NCI-H446 (cell line): ENCODE measurements around the gene CBLN3.

Experiments
- DNase-seq, 2 experiments: peaks; one replicate each; lab custom pipeline; 2025; lab: John Stamatoyannopoulos, UW

The CBLN3 gene

DNA sequence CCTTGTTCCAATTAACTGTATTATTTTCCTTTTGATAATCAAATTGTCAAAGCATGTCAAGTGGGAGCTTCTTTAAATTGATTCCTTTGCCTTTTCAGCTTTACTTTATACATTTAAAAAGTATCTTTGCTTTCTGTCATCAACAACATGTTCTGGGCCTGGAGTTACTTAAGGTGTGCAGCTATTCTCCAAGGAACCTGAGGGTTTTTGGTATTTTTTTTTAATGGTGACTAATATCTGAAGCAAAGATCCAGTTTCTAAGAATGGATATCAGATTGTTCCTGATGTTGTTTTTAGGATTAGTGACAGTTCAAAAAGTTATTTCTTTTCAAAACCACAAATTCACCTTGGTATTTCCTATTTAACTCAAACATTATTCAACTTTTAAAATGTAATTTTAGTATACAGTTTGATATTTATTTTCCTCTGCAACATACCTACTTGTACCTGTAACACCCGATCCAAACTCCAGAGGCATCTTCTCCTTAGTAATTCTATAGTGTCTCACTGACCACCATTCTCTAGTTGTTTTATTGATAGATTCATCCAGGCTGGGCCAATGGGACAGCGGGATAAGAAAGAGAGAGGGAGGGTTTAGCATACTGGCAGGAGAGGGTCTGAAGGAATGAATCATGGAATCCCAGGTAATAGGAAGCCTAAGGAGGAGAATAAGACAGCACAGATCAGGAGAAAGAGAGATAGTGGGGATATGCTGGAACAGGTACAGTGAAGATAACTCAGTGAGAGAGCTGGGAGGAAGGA, 3.1 kb downstream of the CBLN3 start:
- no peak for DNase-seq

DNA sequence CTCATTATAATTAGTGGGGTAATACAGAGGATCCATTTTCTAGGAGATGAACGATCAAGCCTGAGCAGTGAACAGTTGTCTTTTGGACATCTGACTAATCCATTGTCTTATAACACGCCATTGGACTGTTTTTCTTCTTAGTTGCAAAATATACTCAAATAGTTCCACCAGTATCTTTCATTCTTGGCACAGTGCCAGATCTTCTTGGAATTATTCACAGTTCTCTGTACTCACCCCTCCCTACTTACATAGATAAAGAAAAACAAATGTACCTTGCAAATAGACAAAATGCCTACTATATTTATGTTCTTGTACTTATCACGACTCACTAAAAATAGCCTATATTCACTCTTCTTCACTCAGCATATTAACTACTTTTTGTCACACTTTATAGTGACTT, 3.8 kb downstream of the CBLN3 start:
- peak in 1 of 2 experiments; percentile 24 for DNase-seq

DNA sequence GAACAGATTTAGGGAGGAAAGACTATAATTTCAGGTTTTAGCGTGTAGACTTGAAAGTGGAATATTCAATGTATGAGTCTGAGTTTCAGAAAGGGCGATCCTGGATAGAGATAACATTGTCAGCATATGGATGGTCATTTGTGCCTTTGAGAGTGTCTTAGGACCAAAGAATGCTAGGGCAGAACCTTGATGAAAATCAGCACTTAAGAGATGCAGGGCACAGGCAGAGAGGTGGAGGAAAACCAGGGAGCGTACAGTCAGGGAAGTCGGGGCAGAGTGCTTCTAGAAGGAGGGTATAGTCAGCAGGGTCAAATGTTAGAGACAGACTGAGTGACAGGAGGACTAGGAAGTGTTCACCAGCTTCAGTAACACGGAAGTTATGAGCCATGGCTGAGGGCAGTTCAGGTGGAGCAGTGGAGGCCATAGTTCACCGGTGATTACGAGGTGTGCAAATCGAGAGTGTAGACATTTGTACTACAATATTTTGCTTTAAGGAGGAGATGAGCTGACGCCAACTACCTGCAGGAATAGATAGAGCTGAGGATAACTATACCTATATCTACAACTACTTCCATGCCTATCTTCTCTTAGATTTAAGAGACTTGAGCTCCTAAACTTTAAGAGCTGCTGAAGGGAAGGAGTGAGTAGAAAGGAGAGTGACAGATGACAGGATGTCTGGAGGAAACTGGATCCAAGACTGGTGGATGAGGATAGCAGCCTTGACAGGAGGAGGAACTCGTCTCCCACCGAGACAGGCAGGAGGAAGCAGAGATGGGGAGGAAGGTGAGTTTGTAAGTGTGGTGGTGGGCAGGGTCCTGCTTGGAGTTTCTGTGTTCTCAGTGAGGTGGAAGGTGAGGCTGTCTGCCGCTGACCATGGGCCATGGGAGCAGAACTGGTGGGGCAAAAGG, 6.5 kb downstream of the CBLN3 start:
- DNase-seq = no peak

DNA sequence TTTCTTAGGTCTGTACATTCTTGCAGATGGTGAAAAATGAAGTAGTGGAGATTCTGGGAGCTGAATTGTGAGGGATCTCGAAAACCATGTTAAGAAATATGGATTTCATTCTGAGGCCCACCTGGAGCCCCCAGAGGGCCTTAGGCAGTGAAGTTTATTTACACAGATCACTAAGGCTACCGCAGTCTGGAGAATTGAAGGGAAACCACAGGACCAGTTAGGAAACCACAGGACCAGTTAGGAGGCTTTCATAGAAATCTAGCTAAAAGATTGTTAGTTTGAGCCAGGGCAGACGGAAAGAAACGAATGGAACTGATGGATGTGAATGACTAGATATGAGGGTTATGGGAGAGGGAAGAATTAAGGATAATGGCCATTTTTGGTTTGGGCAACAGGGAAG, 7.2 kb downstream of the CBLN3 start:
- no peak for DNase-seq

DNA sequence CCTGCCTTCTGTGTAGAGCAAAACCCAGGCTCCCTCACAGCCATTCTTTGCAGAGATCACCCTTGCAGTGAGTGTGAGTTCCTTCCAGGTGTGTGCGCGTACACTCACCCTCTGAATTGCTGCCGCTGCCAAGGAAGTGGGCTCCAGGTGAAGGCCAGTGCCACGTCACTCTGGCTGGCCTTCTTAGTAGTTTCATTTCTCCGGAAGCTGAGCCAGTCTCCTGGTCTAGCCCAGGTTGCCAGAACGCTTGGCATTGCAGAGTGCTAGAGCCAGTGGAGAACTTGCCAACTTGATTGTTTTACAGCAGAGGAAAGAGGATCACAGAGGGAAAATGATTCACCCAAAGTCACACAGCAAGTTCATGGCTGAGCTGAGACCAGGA, 11.0 kb downstream of the CBLN3 start:
- no peak for DNase-seq

- DNase-seq = no peak
Measured at GRCh38 chr14:24417832-24418491, 11.5 kb downstream of the CBLN3 start.

- DNase-seq = no peak
Measured at GRCh38 chr14:24416932-24417619, 12.4 kb downstream of the CBLN3 start.

DNA sequence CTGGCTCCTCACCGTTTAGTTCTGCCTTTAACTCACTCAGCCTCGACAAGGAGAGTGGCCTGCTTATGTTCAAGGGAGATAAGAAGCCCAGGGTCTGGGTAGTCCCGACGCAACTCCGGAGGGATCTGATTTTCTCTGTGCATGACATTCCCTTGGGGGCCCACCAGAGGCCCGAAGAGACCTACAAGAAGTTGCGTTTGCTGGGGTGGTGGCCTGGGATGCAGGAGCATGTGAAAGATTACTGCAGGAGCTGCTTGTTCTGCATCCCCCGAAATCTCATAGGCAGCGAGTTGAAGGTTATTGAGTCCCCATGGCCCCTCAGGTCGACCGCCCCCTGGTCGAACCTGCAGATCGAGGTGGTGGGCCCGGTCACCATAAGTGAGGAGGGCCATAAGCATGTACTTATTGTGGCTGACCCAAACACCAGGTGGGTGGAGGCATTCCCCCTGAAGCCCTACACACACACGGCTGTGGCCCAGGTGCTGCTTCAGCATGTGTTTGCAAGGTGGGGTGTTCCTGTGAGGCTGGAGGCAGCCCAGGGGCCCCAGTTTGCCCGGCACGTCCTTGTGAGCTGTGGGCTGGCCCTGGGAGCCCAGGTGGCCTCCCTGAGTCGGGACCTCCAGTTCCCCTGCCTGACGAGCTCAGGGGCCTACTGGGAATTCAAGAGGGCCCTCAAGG, 13.1 kb downstream of the CBLN3 start:
- DNase-seq = no peak

GRCh38 chr14:24415421-24416253, 13.8 kb downstream of the CBLN3 start:
- DNase-seq = no peak

- no peak for DNase-seq
Measured at GRCh38 chr14:24414732-24415420, 14.6 kb downstream of the CBLN3 start.

GRCh38 chr14:24414077-24414476, 15.4 kb downstream of the CBLN3 start:
- DNase-seq = no peak

DNA sequence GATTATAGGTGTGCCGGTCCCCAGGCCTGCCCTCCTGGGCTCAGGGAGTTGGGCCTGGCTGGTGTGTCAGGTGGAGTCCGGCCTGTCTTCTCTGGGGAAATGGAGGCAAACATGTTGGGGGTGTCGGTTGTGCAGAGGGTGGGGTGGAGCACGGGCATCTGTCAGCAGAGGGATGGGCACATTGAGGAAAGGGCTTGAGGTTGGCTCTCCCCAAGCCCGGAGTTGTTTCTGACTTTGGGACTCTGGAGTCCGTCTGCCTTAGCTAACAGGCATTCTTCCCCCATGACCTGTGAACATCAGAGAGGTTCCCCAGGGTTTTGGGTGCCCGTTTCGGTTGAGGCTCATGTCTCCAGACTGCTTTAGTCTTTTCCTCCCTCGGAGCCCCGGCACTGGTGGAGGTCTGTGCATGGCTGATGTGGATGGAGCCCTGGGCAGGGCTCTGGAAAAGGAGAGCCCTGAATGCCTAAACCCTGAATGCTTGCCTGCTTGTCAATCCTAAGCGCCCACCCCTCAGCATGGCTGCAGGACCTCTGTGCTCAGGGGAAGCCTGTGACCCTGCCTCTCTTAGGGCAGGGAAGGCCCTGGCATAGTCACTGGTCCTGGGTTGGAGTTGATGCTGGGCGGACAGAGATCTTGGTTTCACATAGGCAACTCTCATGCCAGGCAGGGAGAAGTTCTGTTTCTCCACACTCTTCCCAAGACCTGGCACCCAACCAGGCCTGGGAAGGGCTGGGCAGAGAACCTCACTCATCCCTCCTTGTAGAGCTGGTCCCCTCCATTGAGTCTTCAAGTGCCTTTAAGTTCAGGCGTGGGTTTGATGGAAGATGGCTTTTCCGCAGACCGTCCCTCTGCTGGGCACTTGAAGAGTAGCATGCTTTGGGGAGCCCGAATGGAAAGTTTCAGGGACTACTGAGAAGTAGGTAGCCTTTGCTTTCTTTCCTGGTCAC, 17.8 kb downstream of the CBLN3 start:
- DNase-seq = peak in 1 of 2 experiments; percentile 43

DNA sequence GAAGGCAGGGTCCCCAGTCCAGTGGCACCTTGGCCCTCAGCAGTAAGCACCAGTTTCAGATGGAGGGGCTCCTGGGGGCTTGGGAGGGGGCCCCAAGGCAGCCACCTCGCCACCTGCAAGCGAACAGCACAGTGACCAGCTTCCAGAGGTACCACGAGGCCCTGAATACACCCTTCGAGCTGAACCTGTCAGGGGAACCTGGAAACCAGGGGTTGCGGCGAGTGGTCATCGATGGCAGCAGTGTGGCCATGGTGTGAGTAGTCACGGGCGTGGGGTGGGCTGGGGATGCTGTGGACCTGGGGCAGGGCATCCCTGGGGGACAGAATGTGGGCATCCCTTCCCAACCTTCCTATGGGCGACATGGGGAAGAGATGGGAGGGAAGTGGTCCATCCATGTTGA, 19.5 kb downstream of the CBLN3 start:
- DNase-seq = no peak

DNA sequence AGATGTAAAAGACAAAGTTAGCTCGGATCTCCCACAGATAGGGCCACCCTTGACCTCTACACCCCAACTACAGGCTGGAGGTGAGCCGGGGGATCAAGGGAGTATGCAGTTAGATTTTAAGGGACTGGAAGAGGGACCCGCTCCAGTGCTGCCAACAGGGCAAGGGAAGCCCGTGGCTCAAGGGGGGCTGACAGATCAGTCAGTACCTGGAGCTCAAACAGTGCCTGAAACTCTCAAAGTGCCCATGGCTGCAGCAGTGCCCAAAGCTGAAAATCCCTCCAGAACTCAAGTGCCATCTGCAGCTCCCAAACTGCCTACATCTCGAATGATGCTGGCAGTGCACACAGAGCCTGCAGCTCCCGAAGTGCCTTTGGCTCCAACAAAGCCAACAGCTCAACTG, 20.3 kb downstream of the CBLN3 start:
- DNase-seq = peak; percentile 45 to 85

- peak; percentile 74 to 94 for DNase-seq
Measured at GRCh38 chr14:24408764-24409163, 20.7 kb downstream of the CBLN3 start.

- no peak for DNase-seq
Measured at GRCh38 chr14:24407608-24408325, 21.7 kb downstream of the CBLN3 start.

GRCh38 chr14:24406416-24406815, 23.1 kb downstream of the CBLN3 start:
- no peak for DNase-seq

- no peak for DNase-seq
Measured at GRCh38 chr14:24404814-24405213, 24.7 kb downstream of the CBLN3 start.
